VCaP (cell line): ENCODE measurements around the gene TMEM26.
"Not testable (repeated sequence)": the region's sequence is repeated elsewhere in the genome, so short reads cannot be mapped to it uniquely, and the experiment has no call there.

ENCODE experiments used
- H3K27ac ChIP-seq: fragments of 450-650 bp; 2 replicates; pipeline ENCODE4 v1.5.1; 2017
- TF ChIP-seq, protein P1 (sequence below): fragments of 450-650 bp; conservative IDR thresholded peaks from 2 replicates; pipeline ENCODE4 v1.5.1; 2017; ENCODE audit warnings: mild to moderate bottlenecking, moderate library complexity

Gene TMEM26

DNA sequence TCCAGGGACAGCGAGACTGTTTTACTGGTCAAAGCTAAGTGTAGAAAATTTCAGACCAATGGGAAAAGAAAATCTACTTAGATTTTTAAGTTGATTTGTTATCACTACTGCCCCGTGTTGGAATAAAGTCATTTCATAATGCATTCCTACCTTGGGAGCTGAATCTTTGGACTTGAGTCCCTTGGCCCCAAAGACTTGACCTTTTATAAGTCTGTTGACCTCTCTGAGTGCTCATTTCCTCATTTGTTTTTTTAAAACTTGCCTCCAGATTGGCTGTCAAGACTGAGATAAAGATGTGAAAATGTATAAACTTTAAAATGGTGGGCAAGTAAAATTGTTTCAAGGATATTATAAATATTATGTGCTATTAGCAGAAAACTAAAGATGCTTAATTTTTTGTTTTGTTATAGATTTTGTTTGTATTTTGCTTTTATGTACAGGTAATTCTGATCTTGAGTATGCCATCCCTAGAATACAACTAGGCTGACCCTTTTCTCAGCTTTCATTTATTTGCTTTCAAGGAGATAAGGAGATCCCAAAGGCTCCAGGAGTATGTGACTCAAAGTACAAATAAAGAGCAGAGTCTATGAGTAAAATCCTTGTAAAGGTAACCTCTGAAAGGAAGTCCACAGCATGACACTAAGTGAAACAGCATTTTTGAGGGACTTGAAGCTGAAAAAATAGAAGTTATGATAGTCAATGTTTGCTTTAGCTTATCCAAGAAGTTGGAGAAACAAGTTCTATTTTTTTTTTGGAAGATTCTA is 54.6 kb downstream of the TMEM26 start:
- no peak overlapping the region for H3K27ac ChIP-seq
- TF ChIP-seq, protein P1, sequence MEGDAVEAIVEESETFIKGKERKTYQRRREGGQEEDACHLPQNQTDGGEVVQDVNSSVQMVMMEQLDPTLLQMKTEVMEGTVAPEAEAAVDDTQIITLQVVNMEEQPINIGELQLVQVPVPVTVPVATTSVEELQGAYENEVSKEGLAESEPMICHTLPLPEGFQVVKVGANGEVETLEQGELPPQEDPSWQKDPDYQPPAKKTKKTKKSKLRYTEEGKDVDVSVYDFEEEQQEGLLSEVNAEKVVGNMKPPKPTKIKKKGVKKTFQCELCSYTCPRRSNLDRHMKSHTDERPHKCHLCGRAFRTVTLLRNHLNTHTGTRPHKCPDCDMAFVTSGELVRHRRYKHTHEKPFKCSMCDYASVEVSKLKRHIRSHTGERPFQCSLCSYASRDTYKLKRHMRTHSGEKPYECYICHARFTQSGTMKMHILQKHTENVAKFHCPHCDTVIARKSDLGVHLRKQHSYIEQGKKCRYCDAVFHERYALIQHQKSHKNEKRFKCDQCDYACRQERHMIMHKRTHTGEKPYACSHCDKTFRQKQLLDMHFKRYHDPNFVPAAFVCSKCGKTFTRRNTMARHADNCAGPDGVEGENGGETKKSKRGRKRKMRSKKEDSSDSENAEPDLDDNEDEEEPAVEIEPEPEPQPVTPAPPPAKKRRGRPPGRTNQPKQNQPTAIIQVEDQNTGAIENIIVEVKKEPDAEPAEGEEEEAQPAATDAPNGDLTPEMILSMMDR, result no peak

DNA sequence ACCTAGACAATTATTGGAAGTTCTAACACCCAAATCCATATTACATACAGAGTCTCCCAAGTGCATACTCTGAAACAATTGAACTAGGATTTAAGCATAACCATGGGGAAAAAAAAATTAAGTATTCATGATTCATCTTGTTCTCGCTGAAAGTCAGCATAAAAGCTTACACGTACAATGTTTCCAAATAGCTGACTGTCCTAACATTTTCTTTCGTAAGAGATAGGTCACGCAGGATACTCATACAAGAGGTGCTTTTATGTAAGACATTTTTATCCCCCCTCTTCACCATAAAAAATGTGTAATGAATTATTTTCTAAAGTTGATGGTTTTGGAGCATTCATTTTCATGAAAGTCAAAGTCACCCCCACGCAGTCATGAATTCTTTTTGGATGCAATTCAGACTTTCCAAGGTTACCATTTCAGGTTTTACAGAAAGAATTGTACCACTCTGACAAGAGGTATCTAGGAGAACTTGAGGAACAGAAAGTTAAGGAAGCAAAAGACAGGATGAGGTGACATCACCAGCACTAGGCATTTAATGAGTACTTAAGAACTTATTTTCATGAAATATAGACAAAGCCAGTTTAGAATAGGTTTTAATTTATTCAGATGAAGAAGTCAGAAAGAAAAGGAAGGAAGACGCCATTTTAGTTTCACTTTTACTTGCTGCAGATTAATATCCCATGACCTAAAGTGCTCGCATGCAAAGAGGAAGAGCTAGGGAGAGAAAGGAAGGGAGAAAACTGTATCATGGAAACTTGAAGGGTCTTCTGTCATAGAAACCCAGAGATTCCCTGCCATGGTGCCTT is 55.8 kb downstream of the TMEM26 start:
- no peak overlapping the region for H3K27ac ChIP-seq
- TF ChIP-seq, protein P1, result no peak

DNA sequence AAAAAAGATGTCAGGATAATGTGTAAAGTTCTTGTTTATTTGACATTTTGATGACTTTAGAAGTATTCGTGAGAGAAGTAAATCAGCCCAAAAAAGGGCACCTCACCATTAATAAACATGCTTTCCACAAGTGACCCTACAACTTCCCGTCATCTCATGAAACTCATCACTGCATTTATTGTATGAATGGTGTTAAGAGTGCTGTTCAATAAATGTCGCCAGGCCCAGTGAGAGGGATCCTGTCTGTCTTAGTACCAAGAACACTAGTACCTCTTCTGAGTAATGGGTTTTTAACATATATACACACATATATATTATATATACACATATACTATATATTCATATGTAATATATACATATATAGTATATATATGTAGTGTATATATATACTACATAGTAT is 61.9 kb downstream of the TMEM26 start:
- no peak overlapping the region for H3K27ac ChIP-seq
- TF ChIP-seq, protein P1, result no peak

GRCh38 chr10:61390851-61391250 is 62.3 kb downstream of the TMEM26 start:
- TF ChIP-seq, protein P1, result no peak
- H3K27ac ChIP-seq, result no peak overlapping the region

DNA sequence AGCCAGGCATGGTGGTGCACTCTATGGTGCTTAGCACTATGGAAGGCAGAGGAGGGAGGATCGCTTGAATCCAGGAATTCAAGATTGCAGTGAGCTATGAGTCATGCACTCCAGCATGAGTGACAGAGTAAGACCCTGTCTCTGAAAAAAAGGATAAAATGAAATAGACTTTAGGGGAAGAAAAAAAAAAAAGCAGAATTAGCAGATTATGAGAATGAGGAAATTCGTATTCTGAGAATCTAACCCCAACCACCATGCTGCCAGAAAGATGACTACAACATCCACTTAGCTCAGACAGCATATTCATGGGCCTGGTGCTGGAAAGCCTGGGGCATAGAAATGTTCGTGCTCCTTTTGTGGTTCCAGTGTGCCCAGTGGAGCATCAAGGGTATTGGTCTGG is 63.3 kb downstream of the TMEM26 start:
- TF ChIP-seq, protein P1, result no peak
- H3K27ac ChIP-seq, result no peak overlapping the region

DNA sequence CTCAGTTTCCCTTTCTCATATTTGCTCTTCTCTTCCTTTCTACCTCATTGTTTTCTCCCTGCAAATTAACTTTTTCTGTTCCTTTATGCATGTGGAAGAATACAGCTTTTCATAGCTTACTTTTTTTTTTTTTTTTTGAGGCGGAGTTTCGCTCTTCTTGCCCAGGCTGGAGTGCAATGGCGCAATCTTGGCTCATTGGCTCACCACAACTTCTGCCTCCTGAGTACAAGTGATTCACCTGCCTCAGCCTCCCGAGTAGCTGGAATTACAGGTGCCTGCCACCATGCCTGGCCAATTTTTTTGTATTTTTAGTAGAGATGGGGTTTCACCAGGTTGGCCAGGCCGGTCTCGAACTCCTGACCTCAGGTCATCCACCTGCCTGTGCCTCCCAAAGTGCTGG is 64.2 kb downstream of the TMEM26 start:
- H3K27ac ChIP-seq, result not testable (repeated sequence)

DNA sequence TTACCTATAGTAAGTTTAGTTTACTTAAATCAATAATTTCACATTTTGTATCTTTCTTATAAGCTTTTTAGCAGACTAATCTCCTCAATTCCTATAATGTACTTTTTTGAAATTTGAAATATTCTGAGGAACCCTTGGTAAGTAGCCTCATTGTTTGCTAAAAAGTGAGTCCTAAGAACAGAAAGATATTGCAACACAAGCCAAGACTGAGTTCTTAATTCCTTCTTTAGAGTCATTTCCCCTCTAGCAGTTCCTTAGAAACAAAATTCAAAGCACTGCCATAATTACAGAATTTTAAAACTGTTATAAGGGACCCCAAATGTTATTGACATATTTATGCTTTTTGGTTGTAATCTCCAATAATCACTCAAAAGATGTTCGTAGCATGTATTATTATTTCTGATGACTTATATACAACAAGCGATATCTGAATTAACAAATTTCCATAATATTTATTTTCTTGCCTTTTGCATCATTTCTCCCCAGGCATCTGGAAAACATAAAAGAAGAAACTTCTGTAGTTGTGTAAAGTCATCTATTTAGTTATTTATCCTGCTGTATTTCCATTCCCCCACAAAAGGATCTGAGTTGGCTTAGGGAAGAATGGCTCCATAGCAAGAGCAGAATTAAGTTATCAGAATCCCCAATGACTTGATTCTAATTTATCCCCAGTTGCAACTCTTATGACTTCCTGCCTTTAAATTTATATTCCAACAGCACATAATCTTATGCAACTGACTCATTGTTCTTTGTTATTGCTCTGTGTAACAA is 67.8 kb downstream of the TMEM26 start:
- no peak overlapping the region for H3K27ac ChIP-seq
- TF ChIP-seq, protein P1, result no peak

DNA sequence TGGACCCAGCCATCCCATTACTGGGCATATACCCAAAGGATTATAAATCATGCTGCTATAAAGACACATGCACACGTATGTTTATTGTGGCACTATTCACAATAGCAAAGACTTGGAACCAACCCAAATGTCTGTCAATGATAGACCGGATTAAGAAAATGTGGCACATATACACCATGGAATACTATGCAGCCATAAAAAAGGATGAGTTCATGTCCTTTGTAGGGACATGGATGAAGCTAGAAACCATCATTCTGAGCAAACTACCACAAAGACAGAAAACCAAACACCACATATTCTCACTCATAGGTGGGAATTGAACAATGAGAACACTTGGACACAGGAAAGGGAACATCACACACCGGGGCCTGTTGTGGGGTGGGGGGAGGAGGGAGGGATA is 72.0 kb downstream of the TMEM26 start:
- not testable (repeated sequence) for H3K27ac ChIP-seq
